GM12864 (cell line): ENCODE results near the gene ETS1.

Source experiments
- DNase-seq: peaks from one replicate; pipeline ENCODE4 v3.0.0-alpha.2; 2011; ENCODE audit warnings: low read depth
- H3K4me3 ChIP-seq: 2 replicates; pipeline ENCODE4 v1.5.1; 2011; ENCODE audit warnings: mild to moderate bottlenecking, low read depth, low read length, control low read depth
- TF ChIP-seq, protein P1 (sequence below): IDR thresholded peaks from 2 replicates; pipeline ENCODE4 v1.5.1; 2011; ENCODE audit warnings: low read depth, mild to moderate bottlenecking, moderate library complexity, low read length, control low read depth, inconsistent platforms; ENCODE audit errors: missing control alignments

Gene ETS1

DNA sequence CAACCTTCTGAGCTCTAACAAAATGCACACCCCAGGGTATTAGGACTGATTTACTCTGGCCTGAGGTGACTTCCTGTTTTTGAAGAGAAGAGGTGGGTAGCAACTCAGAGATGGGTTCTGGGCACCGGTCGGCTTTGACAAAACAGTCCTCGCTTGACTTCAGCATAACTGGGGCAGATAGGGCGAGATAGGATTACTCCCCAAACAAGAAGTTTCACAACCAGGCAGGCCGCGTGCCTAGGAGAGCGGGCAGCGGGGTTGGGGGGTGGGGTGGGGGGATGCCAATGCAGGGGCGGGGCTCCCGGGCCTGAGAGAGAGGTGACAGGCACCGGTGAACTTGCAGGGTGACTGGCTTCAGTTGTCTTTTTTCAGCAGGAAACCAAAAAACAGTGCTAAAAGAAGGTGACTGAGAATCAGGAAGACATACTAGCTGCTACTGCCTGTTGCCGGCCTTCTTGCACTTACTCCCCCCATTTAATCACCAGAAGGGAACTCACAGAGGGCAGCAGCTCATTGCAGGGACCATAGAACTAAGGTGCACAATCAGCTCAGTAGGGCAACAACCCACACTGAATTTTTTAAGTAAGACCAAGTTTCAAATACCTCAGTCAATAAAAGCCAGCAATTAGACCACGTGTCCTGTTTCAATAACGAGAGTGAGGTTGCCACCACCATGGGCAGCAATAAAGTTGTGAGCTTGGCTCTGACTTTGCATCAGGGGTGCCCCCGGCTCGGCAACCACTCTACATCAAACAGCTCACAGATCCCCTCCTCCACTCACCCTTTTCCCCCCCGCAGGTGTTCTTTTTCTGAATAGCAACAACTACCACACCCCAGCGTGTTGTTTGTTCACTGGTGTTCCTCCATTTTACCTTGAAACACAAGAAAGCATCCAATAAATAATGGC lies 37.2 kb upstream of the ETS1 start:
- TF ChIP-seq, protein P1, sequence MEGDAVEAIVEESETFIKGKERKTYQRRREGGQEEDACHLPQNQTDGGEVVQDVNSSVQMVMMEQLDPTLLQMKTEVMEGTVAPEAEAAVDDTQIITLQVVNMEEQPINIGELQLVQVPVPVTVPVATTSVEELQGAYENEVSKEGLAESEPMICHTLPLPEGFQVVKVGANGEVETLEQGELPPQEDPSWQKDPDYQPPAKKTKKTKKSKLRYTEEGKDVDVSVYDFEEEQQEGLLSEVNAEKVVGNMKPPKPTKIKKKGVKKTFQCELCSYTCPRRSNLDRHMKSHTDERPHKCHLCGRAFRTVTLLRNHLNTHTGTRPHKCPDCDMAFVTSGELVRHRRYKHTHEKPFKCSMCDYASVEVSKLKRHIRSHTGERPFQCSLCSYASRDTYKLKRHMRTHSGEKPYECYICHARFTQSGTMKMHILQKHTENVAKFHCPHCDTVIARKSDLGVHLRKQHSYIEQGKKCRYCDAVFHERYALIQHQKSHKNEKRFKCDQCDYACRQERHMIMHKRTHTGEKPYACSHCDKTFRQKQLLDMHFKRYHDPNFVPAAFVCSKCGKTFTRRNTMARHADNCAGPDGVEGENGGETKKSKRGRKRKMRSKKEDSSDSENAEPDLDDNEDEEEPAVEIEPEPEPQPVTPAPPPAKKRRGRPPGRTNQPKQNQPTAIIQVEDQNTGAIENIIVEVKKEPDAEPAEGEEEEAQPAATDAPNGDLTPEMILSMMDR: no peak
- H3K4me3 ChIP-seq: no peak overlapping the region

GRCh38 chr11:128623091-128623490 lies 35.7 kb upstream of the ETS1 start:
- TF ChIP-seq, protein P1: no peak
- H3K4me3 ChIP-seq: no peak overlapping the region
- DNase-seq: no peak

More for the DNA sequence above, 37.2 kb upstream of the ETS1 start:
- DNase-seq: peak; percentile 70

GRCh38 chr11:128621601-128622501 lies 34.5 kb upstream of the ETS1 start:
- H3K4me3 ChIP-seq: no peak overlapping the region
- no peak for DNase-seq
- TF ChIP-seq, protein P1: no peak

GRCh38 chr11:128620309-128621100 lies 33.1 kb upstream of the ETS1 start:
- no peak overlapping the region for H3K4me3 ChIP-seq
- TF ChIP-seq, protein P1: no peak
- no peak for DNase-seq

GRCh38 chr11:128619540-128620308 lies 32.4 kb upstream of the ETS1 start:
- H3K4me3 ChIP-seq: no peak overlapping the region
- DNase-seq: no peak
- TF ChIP-seq, protein P1: no peak

DNA sequence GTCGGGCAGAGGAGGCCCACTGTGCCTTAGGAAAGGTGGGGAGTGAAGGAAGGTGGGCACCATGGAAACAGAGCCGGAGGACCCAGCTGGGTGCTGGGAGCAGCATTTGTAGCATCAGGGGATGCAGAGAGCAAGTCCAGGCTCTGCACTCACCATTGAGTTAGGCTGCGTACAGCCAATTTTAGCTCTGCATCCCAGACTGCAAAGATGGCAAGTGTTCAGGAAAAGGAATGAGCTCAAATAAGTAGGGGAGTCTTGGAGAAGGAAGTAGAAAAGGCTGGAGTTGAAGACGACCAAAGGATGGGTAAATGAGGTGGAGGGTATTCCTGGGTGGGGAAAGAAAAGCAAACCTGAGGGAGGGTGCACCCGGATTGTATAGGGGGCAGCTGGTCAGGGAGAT lies 31.6 kb upstream of the ETS1 start:
- no peak overlapping the region for H3K4me3 ChIP-seq
- TF ChIP-seq, protein P1: no peak
- no peak for DNase-seq
